HCT116 (cell line): ENCODE measurements around the gene USP33. TPM values are rescaled to one million over a fixed set of nuclear protein-coding genes. Genes with fewer than 3 reads are reported as not detected.

Source experiments
- ATAC-seq: fragments of 200-7000 bp; cut with Tn5 transposase; 2 replicates; pipeline ENCODE4 v1.9.1; 2020; ENCODE audit warnings: mild to moderate bottlenecking, moderate library complexity
- BruUV-seq: library from RNA; stranded (reverse); fragments of 400-500 nt; replicated peaks from 2 replicates; lab custom pipeline; 2021; lab: Mats Ljungman, UMichigan
- CTCF ChIA-PET: fragments of 300-600 bp; sonication (Branson Sonifier 250); formaldehyde crosslinking; loops from one replicate; lab custom pipeline; 2021; ENCODE audit warnings: antibody characterized with exemption; lab: Charles Lee
- POLR2A ChIA-PET: fragments of 300-600, 350-600 bp; sonication (Branson Sonifier 250); formaldehyde crosslinking; loops from one replicate; lab custom pipeline; 2021; ENCODE audit warnings: antibody characterized with exemption; lab: Charles Lee
- RAD21 ChIA-PET, 2 experiments: fragments of 300-600 bp; sonication (Branson Sonifier 250); formaldehyde crosslinking; loops; one replicate each; lab custom pipeline; 2023; ENCODE audit warnings: low total read pairs in 2 of 2; ENCODE audit not compliant: uncharacterized antibody in 2 of 2, unreplicated experiment in 2 of 2, low non-redundant PET in 1 of 2; lab: Charles Lee
- DNase-seq: peaks from one replicate; pipeline ENCODE4 v3.0.0-alpha.2; 2010; ENCODE audit warnings: low read depth, low spot score
- H2AFZ ChIP-seq: fragments of 200-600 bp; shearing (Covaris generic), sonication (generic); 2 replicates; pipeline ENCODE4 v1.6.1; 2017; ENCODE audit warnings: low read depth, mixed run types, mixed read lengths, antibody characterized with exemption, low read length; ENCODE audit not compliant: poor library complexity, severe bottlenecking
- H3K27ac ChIP-seq: 2 replicates; pipeline ENCODE4 v1.5.1; 2012; ENCODE audit warnings: low read depth, low read length
- H3K27me3 ChIP-seq: fragments of 200-600 bp; sonication (generic); 2 replicates; pipeline ENCODE4 v1.6.1; 2016; ENCODE audit warnings: mixed run types, low read length, mixed read lengths; ENCODE audit not compliant: insufficient read depth
- H3K36me3 ChIP-seq, 2 experiments: fragments of 200-500 bp in 1 of 2; fragments of 200-600 bp in 1 of 2; sonication (Bioruptor generic) in 1 of 2; sonication (generic) in 1 of 2; 2 replicates each; pipeline versions ENCODE4 v1.5.1 to v1.6.1; 2014 to 2016; ENCODE audit warnings: low read length in 2 of 2, inconsistent platforms in 1 of 2, mixed read lengths in 1 of 2, mixed run types in 1 of 2; ENCODE audit not compliant: insufficient read depth in 2 of 2, control insufficient read depth in 1 of 2
- H3K4me1 ChIP-seq, 2 experiments: fragments of 200-600 bp in 1 of 2; sonication (generic) in 1 of 2; 2 replicates each; pipeline versions ENCODE4 v1.5.1 to v1.6.1; 2012 to 2017; ENCODE audit warnings: low read length in 2 of 2, inconsistent platforms in 1 of 2, mild to moderate bottlenecking in 1 of 2, mixed read lengths in 1 of 2, mixed run types in 1 of 2, moderate library complexity in 1 of 2; ENCODE audit not compliant: insufficient read depth in 2 of 2, control insufficient read depth in 1 of 2
- H3K4me2 ChIP-seq: fragments of 200-600 bp; sonication (generic); 2 replicates; pipeline ENCODE4 v1.6.1; 2017; ENCODE audit warnings: mixed run types, low read length, mixed read lengths
- H3K4me3 ChIP-seq, 2 experiments: fragments of 200-600 bp in 1 of 2; sonication (generic) in 1 of 2; replicated peaks in 1 of 2; 2 replicates each; pipeline ENCODE4 v1.5.1; 2011 to 2016; ENCODE audit warnings: low read length in 2 of 2, control low read depth in 1 of 2, low read depth in 1 of 2, mild to moderate bottlenecking in 1 of 2, mixed read lengths in 1 of 2, mixed run types in 1 of 2
- H3K79me2 ChIP-seq: fragments of 200-600 bp; sonication (generic); 2 replicates; pipeline ENCODE4 v1.6.1; 2017; ENCODE audit warnings: mild to moderate bottlenecking, mixed run types, low read length, moderate library complexity, mixed read lengths; ENCODE audit not compliant: insufficient read depth
- H3K9ac ChIP-seq: fragments of 200-600 bp; sonication (generic); 2 replicates; pipeline ENCODE4 v1.6.1; 2016; ENCODE audit warnings: low read length, mixed read lengths
- H3K9me2 ChIP-seq: fragments of 200-600 bp; sonication (generic), shearing (Covaris generic); 2 replicates; pipeline ENCODE4 v1.6.1; 2017; ENCODE audit warnings: mixed run types, mild to moderate bottlenecking, moderate library complexity; ENCODE audit not compliant: insufficient read depth
- H3K9me3 ChIP-seq, 2 experiments: fragments of 200-500 bp in 1 of 2; fragments of 200-600 bp in 1 of 2; sonication (Bioruptor generic) in 1 of 2; sonication (generic) in 1 of 2; 2 replicates each; pipeline ENCODE4 v1.6.1; 2014 to 2017; ENCODE audit warnings: low read length in 2 of 2, mixed read lengths in 2 of 2, inconsistent platforms in 1 of 2, low read depth in 1 of 2, mild to moderate bottlenecking in 1 of 2, mixed run types in 1 of 2, moderate library complexity in 1 of 2; ENCODE audit not compliant: control insufficient read depth in 1 of 2, insufficient read depth in 1 of 2
- H4K20me1 ChIP-seq: fragments of 200-600 bp; sonication (generic), shearing (Covaris generic); 2 replicates; pipeline ENCODE4 v1.6.1; 2017; ENCODE audit warnings: mixed run types, mild to moderate bottlenecking, moderate library complexity; ENCODE audit not compliant: insufficient read depth
- CBX3 ChIP-seq: IDR thresholded peaks from 2 replicates; pipeline ENCODE4 v1.6.1; 2012; ENCODE audit warnings: low read depth
- CEBPB ChIP-seq: IDR thresholded peaks from 2 replicates; pipeline ENCODE4 v1.6.1; 2012; ENCODE audit warnings: low read depth
- CTCF ChIP-seq, 3 experiments: fragments of 200-600 bp in 1 of 3; sonication (generic) in 1 of 3; IDR thresholded peaks in 2 of 3; conservative IDR thresholded peaks in 1 of 3; 2 replicates each; pipeline ENCODE4 v1.5.1; 2012 to 2017; ENCODE audit warnings: low read depth in 2 of 3, low read length in 2 of 3, antibody characterized with exemption in 1 of 3, borderline replicate concordance in 1 of 3, control low read depth in 1 of 3, mild to moderate bottlenecking in 1 of 3, mixed read lengths in 1 of 3, mixed run types in 1 of 3, moderate library complexity in 1 of 3; ENCODE audit not compliant: insufficient read depth in 1 of 3
- EGR1 ChIP-seq: IDR thresholded peaks from 2 replicates; pipeline ENCODE4 v1.6.1; 2012; ENCODE audit warnings: low read depth
- ELF1 ChIP-seq: IDR thresholded peaks from 2 replicates; pipeline ENCODE4 v1.6.1; 2012; ENCODE audit warnings: low read depth, borderline replicate concordance
- EZH2 ChIP-seq: fragments of 200-600 bp; sonication (generic); IDR thresholded peaks from 2 replicates; pipeline ENCODE4 v1.6.1; 2017; ENCODE audit warnings: antibody characterized with exemption, mixed run types
- EZH2phosphoT487 ChIP-seq: fragments of 200-600 bp; IDR thresholded peaks from 2 replicates; pipeline ENCODE4 v1.6.1; 2018; ENCODE audit warnings: antibody characterized with exemption, borderline replicate concordance
- FOSL1 ChIP-seq: IDR thresholded peaks from 2 replicates; pipeline ENCODE4 v1.6.1; 2012; ENCODE audit warnings: low read depth
- JUND ChIP-seq: IDR thresholded peaks from 2 replicates; pipeline ENCODE4 v1.6.1; 2012
- POLR2AphosphoS5 ChIP-seq: IDR thresholded peaks from 2 replicates; pipeline ENCODE4 v1.6.1; 2011; ENCODE audit warnings: mild to moderate bottlenecking, low read depth, low read length, moderate library complexity
- RAD21 ChIP-seq: IDR thresholded peaks from 2 replicates; pipeline ENCODE4 v1.6.1; 2012; ENCODE audit warnings: low read depth, mild to moderate bottlenecking
- SIN3A ChIP-seq: IDR thresholded peaks from 2 replicates; pipeline ENCODE4 v1.6.1; 2012; ENCODE audit warnings: low read depth
- SP1 ChIP-seq: IDR thresholded peaks from 2 replicates; pipeline ENCODE4 v1.6.1; 2012; ENCODE audit warnings: low read depth
- SRF ChIP-seq: IDR thresholded peaks from 2 replicates; pipeline ENCODE4 v1.6.1; 2012; ENCODE audit warnings: low read depth
- ZFX ChIP-seq: fragments of 450-650 bp; IDR thresholded peaks from 2 replicates; pipeline ENCODE4 v1.6.1; 2017
- intact Hi-C: fragments of 100-400 bp; cut with micrococcal nuclease; formaldehyde crosslinking; loops from 2 replicates; pipeline ENCODE4 v1.10.0; 2022
- total RNA-seq: library from RNA; stranded (reverse); gene quantifications from one replicate; pipeline ENCODE4 v1.2.1, GENCODE V29; 2021; ENCODE audit not compliant: unreplicated experiment
- TF ChIP-seq, protein P1 (sequence below): IDR thresholded peaks from 2 replicates; pipeline ENCODE4 v1.6.1; 2012
- TF ChIP-seq, protein P2 (sequence below): IDR thresholded peaks from 2 replicates; pipeline ENCODE4 v1.6.1; 2011; ENCODE audit warnings: mild to moderate bottlenecking, low read length, moderate library complexity; ENCODE audit not compliant: insufficient replicate concordance; ENCODE audit errors: extremely low read depth
- TF ChIP-seq, protein P3 (sequence below): IDR thresholded peaks from 2 replicates; pipeline ENCODE4 v1.6.1; 2012

USP33 gene
- total RNA-seq, 1 experiment from 2014 or later: 46.1 TPM

DNA sequence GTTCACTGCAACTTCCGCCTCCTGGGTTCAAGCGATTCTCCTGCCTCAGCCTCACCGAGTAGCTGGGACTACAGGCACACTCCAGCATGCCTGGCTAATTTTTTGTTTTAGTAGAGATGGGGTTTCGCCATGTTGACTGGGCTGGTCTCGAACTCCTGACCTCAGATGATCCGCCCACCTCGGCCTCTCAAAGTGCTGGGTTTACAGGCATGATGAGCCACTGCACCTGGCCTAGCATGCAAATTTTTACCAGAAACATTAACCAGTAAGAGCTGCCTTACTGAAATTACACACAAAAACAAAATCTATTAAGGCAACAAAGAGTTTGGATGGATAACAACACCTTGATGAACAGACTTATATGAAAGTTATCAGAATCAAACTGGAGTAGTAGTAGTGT lies 89.3 kb downstream of the USP33 start (continued):
- TF ChIP-seq, protein P1, sequence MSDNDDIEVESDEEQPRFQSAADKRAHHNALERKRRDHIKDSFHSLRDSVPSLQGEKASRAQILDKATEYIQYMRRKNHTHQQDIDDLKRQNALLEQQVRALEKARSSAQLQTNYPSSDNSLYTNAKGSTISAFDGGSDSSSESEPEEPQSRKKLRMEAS: no peak
- TF ChIP-seq POLR2AphosphoS5 (no peak), SP1 (no peak), CTCF (IDR thresholded peaks at IDR 0.05 in 2 of 3, conservative IDR thresholded peaks at IDR 0.05 in 1 of 3; ENCODE audit: borderline replicate concordance in 1 of 3, insufficient read depth in 1 of 3, low read depth in 2 of 3, low read length in 2 of 3) (no peak)

DNA sequence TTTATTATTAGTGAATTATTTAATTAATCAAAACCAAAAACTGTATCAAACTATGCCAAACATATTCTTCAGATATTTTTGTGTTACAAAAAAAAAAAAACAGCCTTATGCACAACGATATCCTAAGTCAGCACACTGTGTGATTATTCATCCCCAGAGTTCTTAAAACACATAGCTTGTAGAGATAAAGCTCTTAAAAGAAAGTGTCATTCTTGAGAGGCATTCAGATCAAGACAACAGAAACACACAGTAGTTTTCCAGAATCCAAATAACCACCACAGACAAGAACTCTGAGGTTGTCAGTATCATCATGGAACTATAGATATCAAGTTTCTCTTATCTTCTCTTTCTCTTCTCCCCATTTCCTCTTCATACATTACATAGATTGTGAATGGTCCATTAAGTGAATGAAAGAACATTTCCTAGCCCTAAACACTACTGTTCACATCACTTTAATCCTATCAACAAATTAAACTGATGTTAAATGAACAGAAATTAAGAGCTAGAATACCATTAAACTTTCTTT lies 90.7 kb downstream of the USP33 start:
- DNase-seq (no peak), ATAC-seq (no peak)
- H3K4me1 ChIP-seq: no peaks in the 10 kb centered on the region
- no peak overlapping the region for H3K4me3 ChIP-seq
- H3K36me3 ChIP-seq: no peaks in the 10 kb centered on the region
- H3K9ac ChIP-seq: no peak overlapping the region
- no peaks in the 10 kb centered on the region for H3K27me3 ChIP-seq
- H4K20me1 ChIP-seq: peaks cover 41% of the 10 kb centered on the region; the same call in 1 of the 2 replicates
- RAD21 ChIA-PET: no interaction called here
- peaks cover 100% of the 10 kb centered on the region for H3K79me2 ChIP-seq
- no peak for TF ChIP-seq CEBPB
- no peak for TF ChIP-seq SRF
- TF ChIP-seq CBX3: no peak
- TF ChIP-seq EZH2: no peak
- TF ChIP-seq POLR2AphosphoS5: no peak
- TF ChIP-seq SIN3A: no peak
- no peak for TF ChIP-seq EZH2phosphoT487
- TF ChIP-seq, protein P2, sequence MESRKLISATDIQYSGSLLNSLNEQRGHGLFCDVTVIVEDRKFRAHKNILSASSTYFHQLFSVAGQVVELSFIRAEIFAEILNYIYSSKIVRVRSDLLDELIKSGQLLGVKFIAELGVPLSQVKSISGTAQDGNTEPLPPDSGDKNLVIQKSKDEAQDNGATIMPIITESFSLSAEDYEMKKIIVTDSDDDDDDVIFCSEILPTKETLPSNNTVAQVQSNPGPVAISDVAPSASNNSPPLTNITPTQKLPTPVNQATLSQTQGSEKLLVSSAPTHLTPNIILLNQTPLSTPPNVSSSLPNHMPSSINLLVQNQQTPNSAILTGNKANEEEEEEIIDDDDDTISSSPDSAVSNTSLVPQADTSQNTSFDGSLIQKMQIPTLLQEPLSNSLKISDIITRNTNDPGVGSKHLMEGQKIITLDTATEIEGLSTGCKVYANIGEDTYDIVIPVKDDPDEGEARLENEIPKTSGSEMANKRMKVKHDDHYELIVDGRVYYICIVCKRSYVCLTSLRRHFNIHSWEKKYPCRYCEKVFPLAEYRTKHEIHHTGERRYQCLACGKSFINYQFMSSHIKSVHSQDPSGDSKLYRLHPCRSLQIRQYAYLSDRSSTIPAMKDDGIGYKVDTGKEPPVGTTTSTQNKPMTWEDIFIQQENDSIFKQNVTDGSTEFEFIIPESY: no peak
- no peak for TF ChIP-seq FOSL1
- TF ChIP-seq, protein P3, sequence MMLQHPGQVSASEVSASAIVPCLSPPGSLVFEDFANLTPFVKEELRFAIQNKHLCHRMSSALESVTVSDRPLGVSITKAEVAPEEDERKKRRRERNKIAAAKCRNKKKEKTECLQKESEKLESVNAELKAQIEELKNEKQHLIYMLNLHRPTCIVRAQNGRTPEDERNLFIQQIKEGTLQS: no peak
- no peak for TF ChIP-seq JUND
- no peak for TF ChIP-seq EGR1
- no peak for TF ChIP-seq ZFX
- no peak for TF ChIP-seq RAD21
- TF ChIP-seq ELF1: no peak
- POLR2A ChIA-PET: no interaction called here
- no peak overlapping the region for H3K4me2 ChIP-seq
- H3K9me2 ChIP-seq: no peaks in the 10 kb centered on the region
- no peaks in the 10 kb centered on the region for H3K9me3 ChIP-seq
- no peak overlapping the region for H2AFZ ChIP-seq
- no peak overlapping the region for H3K27ac ChIP-seq
- intact Hi-C loops: no loop called here
- no TSS peak for BruUV-seq
- CTCF ChIA-PET: no interaction called here
